Activated T-helper 1 cell treated with Interleukin-2 at 50 U/mL for 16 hours (primary cell): Measurements from ENCODE around the gene ARF6.
"Not testable (repeated sequence)": the region's sequence is repeated elsewhere in the genome, so short reads cannot be mapped to it uniquely, and the experiment has no call there.

Experiments
- DNase-seq: peaks from one replicate; pipeline ENCODE4 v3.0.0-alpha.2; 2020; ENCODE audit warnings: low read depth

The ARF6 gene

GRCh38 chr14:49892636-49893308 is at the start of gene ARF6:
Gene ARF6 (plus strand): TSS chr14:49893082. CDS start chr14:49893737, 655 bp downstream.
- DNase-seq, result peak; percentile 94

GRCh38 chr14:49849213-49849847 is 43.6 kb upstream of the ARF6 start:
- no peak for DNase-seq

GRCh38 chr14:49851813-49852212 is 41.1 kb upstream of the ARF6 start:
- no peak for DNase-seq

- peak; percentile 55 for DNase-seq
Measured at GRCh38 chr14:49852301-49853157, 40.4 kb upstream of the ARF6 start, which contains the start of gene NEMF. Gene NEMF (minus strand): TSS chr14:49852788. CDS start chr14:49852753, 35 bp downstream.

GRCh38 chr14:49853158-49853477 is 39.8 kb upstream of the ARF6 start:
- no peak for DNase-seq

DNA sequence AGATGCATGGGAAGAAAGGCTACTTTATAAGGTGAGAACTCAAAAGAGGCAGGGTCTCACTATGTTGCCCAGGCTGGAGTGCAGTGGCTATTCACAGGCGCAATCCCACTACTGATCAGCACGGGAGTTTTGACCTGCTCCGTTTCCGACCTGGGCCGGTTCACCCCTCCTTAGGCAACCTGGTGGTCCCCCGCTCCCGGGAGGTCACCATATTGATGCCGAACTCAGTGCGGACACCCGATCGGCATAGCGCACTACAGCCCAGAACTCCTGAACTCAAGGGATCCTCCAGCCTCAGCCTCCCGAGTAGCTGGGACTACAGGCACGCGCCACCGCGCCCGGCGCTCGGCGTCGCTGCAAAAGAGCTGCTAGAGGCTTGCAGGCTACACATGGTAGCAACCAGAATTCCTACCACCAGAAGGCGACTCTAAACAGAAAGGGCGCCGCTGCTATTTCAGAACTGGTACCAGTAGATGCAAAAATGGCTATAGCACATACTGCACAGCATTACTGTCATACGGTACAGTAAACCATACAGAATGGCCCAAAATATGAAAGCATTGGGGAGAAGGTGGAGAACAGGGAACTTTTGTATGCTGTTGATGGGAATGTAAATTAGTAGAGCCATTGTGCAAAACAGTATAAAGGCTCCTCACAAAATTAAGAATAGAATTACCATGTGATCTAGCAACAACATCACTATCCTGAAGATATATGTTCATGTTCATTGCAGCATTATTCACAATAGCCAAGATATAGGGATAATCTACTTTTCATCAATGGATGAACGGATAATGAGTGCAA is 39.1 kb upstream of the ARF6 start:
- peak; percentile 59 for DNase-seq

DNA sequence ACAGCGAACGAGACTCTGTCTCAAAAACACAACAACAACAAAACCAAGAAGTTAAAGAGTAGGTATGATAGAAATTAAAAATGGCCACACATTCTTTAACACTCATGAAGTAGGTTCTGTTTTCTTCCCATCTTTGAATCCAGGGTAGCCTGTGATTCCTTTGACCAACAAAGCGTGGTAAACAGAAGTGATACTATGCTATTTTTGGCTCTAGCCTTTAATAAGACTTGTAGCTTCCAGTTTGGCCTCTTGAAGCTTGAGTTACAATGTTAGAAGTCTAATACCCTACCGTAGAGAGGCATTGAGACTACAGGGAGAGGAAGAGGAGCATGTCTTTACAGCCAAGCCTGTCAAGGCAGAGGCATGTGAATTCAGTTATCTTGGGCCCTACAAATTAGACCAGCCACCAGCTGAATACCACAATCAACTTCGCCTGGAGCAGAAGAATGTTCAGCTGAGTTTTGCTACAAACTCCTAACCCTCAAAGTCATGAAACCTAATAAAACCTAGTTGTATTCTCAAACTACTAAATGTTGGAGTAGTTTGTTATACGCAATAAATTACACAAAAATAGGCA is 35.4 kb upstream of the ARF6 start:
- DNase-seq, result no peak

DNA sequence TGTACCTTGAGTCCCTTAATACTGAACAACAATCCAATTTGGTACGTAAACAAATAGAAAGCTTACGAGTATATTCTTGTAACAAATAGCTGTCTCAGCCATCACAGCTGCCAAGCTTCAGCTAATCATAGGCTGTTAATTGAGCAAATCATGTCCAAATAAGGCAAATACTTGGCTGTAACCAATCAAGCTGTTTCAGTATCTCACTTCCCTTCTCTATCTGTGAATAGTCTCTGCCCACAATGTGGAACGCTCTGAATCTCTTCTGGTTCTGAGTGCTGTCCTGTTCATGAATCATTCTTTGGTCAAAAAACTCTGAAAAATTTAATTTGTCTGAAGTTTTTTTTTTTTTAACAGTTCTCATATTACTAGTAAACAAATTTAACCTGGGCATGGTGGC is 34.5 kb upstream of the ARF6 start:
- no peak for DNase-seq

DNA sequence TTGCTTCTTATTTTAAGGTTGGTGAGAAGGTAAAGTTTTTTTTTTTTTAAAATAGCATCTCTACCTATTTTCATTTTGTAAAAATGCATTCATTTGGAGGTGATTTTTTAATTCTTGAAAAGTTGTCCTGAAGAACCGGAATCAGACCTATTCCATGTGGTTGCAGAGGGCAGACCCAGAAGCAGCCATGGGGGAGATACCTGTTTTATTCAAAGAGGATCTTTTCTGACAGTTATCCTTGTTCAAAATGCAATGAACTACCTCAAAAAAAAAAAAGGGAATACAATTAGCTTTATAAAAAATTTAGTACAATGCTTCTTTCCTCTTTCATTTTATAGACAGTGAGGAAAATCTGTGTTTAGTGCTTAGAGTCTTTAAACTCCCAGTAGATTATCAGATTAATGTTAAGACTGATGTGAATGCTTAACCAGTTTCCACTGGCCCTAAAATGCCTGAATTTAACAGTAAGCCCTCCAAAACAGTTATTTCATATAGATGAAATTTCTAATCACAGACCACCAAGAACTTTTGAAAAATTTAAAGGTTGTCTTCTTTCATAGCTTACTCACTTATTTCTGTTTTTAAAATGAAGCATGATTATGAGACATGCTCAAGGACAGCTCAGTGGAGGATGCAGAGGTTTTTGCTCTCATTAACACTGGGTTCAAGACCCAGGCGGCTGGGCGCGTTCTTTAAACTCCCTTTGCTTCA is 31.7 kb upstream of the ARF6 start:
- no peak for DNase-seq

DNA sequence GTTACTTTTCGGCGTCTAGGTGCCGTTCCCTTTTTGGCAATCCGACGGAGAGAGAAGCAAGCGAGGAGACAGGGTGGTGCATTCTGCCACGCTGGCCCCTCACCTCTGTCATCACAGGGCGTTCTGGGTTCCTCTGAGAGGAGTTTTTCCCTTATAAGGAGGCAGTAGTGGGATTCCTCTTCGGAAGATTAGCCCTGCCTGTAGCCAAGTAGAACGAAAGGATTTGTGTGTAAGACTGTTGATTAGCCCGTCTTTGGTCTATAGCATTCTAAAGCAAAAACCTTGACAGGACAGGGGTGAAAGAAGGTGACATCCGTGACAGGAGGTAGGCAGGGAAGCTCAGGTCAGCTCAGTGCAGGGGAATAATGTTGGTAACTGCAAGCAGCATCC is 31.2 kb upstream of the ARF6 start:
- peak; percentile 41 for DNase-seq

DNA sequence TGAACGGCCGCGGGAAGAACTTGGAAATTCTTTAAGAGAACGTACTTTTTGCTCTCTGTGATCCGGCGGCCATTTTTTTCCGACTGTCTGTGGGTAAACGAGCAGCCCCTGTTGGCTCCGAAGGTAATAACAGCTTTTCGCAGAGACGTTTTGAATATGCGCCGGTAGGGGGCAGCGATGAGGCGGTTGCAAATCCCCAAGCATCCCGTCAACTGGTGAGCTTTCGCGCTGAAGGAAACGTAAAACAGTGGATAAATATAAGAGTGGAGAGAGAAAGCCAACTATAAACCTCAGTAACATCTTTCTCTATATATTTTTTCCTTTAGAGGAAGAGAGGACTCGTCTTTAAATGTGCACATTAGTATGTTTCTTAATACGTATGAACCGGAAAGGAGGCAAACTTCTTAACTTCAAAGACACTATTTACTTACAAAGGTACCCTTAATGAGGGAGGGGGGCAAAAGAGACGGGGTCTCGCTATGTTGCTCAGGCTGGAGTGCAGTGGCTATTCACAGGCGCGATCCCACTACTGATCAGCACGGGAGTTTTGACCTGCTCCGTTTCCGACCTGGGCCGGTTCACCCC is 30.7 kb upstream of the ARF6 start:
- peak; percentile 77 for DNase-seq

- no peak for DNase-seq
Measured at GRCh38 chr14:49863487-49864281, 29.2 kb upstream of the ARF6 start.

DNA sequence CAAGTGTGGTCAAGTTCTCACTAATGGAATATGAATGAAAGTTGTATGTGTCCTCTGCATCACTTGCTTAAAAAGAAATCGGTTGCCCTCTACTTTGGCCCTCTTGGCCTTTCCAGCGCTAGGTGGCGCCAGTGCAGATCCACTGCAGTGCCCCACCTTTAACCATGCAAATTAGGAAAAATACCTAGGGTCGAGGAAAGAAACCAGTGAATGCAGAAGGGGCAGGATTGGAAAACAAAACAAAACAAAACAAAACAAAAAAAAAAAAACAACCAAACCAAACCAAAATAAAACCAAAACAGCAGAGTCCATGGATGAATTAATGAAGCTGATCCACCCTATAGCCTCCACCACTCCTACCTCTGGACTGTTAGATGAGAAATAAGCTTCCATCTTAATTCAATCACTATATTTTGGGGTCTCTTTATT is 27.4 kb upstream of the ARF6 start:
- DNase-seq, result peak; percentile 61

DNA sequence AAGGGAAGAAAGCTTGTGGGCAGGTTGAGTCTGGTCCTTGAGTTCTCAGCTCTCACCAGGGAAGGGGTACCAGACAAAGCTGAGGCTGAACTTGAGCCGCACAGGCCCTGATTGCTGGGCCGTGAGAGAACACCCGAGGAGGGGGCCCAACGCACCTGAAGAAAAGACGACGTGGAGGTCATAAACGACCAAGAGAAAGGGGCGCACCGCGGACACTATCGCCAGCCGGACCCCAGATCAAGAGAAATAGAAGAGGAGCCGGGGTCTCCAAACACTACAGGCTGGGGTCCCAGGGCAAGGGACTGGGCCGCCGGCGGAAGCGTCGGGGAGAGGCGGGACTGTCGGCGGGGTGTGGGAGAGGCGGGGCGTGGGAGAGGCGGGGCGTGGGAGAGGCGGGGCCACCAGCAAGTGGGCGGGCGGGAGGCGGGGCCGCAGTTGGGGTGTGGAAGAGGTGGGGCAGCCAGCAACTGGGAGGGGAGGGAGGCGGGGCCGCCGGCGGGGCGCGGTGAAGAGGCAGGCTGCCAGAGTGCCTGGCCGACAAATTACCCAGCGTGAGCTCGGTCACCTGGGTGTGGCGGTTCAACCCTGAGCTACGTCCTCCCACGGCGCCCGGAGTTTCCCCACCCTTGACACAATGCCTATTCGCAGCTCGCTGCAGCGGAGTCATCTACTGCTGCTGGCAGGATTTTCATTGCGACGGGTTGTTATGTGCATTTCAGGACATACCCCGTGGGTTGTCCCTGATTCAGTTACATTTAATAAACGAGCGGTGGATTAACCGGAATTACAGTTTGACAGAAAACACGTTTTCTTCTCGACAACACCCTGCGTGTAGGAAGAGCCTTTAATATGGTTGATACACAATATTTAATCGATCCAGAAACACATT is 24.8 kb upstream of the ARF6 start:
- DNase-seq, result peak; percentile 97

DNA sequence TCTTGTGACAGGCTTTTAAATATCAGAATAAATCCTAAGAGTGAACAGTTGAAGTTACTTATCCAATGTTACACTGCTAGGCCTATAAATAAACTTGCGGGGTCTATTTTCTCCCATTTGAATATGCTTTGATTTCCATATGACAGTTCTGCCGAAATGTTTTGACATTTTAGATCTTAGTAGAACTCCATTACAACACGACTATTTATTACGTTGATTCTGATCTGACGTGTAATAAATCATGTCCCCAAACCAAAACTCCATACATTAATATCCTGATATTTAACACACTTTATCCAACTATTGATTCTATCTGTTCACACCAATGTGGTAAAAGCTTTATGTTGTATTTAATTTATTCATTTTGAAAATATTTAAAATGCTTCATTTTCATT is 24.2 kb upstream of the ARF6 start:
- no peak for DNase-seq

DNA sequence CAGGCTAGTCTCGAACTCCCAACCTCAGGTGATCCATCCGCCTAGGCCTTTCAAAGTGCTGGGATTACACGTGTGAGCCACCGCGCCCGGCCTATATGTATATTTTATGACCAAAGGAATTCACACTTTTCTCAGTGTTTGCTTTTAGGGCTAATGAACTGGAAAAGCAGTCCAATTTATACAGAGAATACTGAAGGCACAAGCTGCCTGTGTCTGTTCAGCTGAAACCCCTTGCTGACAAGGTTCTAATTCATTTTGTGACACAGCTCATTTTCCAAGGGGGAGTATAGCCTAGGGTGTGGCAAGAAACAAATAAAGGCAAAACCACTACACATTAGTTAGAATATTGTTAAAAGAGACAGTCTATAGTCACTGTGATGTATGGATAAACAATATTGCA is 22.0 kb upstream of the ARF6 start:
- DNase-seq, result no peak

DNA sequence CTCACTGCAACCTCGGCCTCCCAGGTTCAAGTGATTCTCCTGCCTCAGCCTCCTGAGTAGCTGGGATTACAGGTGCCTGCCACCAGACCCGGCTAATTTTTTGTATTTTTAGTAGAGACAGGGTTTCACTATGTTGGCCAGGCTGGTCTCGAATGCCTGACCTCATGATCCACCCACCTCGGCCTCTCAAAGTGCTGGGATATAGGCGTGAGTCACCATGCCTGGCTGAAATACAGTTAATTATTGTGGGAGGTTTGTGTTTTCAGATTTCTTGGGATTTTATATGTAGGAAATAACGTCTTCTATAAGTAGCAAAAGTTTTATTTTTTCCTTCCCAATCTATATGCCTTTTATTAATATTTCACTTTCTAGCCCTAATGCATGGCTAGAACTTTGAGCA is 19.3 kb upstream of the ARF6 start:
- not testable (repeated sequence) for DNase-seq

- no peak for DNase-seq
Measured at GRCh38 chr14:49875640-49876198, 17.2 kb upstream of the ARF6 start.
